ENCODE data around the gene UBB.

UBB gene

GRCh38 chr17:16419074-16419928 is 38.4 kb downstream of the UBB start:
- no peak for DNase-seq

- no peak for DNase-seq
Observed at GRCh38 chr17:16419929-16420271, 39.0 kb downstream of the UBB start.

- DNase-seq, result no peak
Observed at GRCh38 chr17:16422416-16422815, 41.5 kb downstream of the UBB start.

- DNase-seq, result no peak
Observed at GRCh38 chr17:16423226-16423872, 42.5 kb downstream of the UBB start.

- DNase-seq, result no peak
Observed at GRCh38 chr17:16425202-16425601, 44.3 kb downstream of the UBB start.

GRCh38 chr17:16425698-16426659 is 45.1 kb downstream of the UBB start:
- DNase-seq, result peak; percentile 19

GRCh38 chr17:16427020-16427419 is 46.1 kb downstream of the UBB start:
- no peak for DNase-seq

GRCh38 chr17:16428098-16428882 is 47.4 kb downstream of the UBB start:
- DNase-seq, result no peak

GRCh38 chr17:16429083-16429482 is 48.2 kb downstream of the UBB start:
- no peak for DNase-seq

GRCh38 chr17:16430650-16431049 is 49.8 kb downstream of the UBB start:
- no peak for DNase-seq

GRCh38 chr17:16432017-16432416 is 51.1 kb downstream of the UBB start:
- no peak for DNase-seq

All from DMS153 (cell line).